ENCODE results near the gene TRABD2B.

TRABD2B gene

GRCh38 chr1:47712596-47713299 is 284.4 kb downstream of the TRABD2B start:
- DNase-seq, result no peak

- DNase-seq, result no peak
Measured at GRCh38 chr1:47711848-47712492, 285.2 kb downstream of the TRABD2B start.

GRCh38 chr1:47711184-47711847 is 285.9 kb downstream of the TRABD2B start:
- DNase-seq, result no peak
